Right ventricle myocardium superior (tissue), 1 donor: ENCODE data around the gene C16orf74. TPM values are rescaled to one million over a fixed set of nuclear protein-coding genes. Genes with fewer than 3 reads are reported as not detected.

Experiments used
- ATAC-seq: fragments of 200-7000 bp; cut with Tn5 transposase; one replicate; pipeline ENCODE4 v1.9.1; 2020; ENCODE audit warnings: mild to moderate bottlenecking; ENCODE audit not compliant: poor library complexity
- DNase-seq: peaks from one replicate; pipeline ENCODE4 v3.0.0-alpha.2; 2020
- intact Hi-C: fragments of 100-400 bp; cut with DNase I; formaldehyde crosslinking; loops from one replicate; pipeline ENCODE4 v1.11.2; 2022
- total RNA-seq: library from RNA; stranded (reverse); fragmentation: NEBNext Ultra II Directional; extraction: Animal tissue kit (Norgen Biotek cat#: 25700); gene quantifications from one replicate; pipeline ENCODE4 v1.2.1, GENCODE V29; 2021
- donor health status: DM: no; HTN: yes; CAD: no; lungs with severe emphysema.

Gene C16orf74
- total RNA-seq, 1 donor from 2014 or later, result 2.3 TPM

DNA sequence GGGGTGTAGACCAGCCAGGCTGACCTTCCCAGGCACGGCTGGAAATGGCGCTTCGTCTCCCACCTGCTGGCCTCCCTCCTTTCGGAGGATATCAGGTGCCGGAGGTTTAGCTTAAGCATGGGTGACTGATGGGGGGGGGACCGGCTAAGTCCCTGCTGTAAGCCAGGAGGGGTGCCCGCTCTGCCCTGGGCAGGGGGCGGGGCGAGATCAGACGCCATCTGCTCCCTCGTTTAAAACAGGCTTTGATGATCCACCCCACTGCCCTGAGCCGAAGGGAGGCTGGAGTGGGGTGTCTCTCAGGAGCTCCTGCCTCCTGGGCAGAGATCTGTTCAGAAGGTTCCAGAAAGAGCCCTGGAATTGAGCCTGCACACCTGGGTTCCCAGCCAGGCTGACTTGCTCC is 26.0 kb downstream of the C16orf74 start:
- no peak for ATAC-seq
- intact Hi-C loops, result no loop called here
- DNase-seq, result no peak

DNA sequence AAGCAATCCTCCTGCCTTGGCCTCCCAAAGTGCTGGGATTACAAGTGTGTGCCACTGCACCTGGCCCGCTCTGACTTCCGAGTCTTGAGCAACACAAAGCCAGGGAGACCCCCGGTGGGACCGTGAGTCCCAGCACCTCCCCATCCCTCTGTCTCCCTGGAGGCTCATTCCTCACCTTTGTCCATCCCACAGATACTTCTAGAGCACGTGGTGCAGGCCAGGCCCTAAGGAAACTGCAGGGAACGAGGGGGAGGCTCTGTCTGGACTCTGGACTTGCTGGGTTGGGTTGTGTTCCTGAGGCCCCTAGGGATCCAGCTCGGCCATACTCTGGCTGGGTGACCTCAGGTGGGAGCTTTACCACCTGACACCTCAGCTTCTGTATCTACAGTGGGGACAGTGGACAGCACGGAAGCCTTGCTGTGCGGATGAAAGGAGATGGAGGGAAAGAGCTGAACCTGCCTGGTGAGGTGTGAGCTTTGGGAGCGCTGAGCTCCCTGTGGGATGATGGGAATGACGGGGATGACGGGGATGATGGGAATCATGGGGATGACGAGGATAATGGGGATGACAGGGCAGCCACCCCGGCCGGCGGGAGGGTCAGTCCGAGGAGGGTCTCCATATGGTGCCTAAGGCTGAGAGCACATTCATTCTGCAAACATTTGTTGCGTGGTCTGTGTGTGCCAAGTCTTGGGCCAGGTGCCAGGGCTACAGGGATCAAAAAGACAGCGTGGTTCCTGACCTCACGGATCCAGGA is 26.6 kb downstream of the C16orf74 start:
- no peak for ATAC-seq
- intact Hi-C loops, result no loop called here

GRCh38 chr16:85722128-85722893 is 28.6 kb downstream of the C16orf74 start:
- DNase-seq (no peak), ATAC-seq (no peak)
- intact Hi-C loops, result no loop called here

More for the DNA sequence above, 26.6 kb downstream of the C16orf74 start:
- no peak for DNase-seq

DNA sequence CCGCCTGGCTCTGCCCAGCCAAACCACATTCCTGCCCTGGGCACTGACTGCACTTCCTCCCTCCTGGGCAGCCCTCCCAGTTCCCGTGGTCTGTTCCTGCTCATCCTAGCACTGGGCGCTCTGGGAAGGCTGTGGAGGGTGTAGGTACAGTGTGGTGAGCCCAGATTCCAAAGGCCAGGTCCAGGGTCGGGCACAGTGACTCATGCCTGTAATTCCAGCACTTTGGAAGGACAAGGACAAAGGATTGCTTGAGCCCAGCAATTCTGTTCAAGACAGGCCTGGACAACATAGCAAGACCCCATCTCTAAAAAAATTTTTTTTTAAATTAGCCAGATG is 30.6 kb downstream of the C16orf74 start:
- DNase-seq, result no peak
- intact Hi-C loops, result no loop called here
- peak; percentile 54 for ATAC-seq

GRCh38 chr16:85719605-85720301 is 31.1 kb downstream of the C16orf74 start:
- no peak for ATAC-seq
- DNase-seq, result no peak
- intact Hi-C loops, result loop anchor here (10.0 kb wide), 2 partner anchors 65 to 445 kb away; no protein-coding TSS in a partner anchor

- intact Hi-C loops, result loop anchor here (10.0 kb wide), 2 partner anchors 64 to 444 kb away; no protein-coding TSS in a partner anchor
- DNase-seq (no peak), ATAC-seq (peak; percentile 26)
Measured at GRCh38 chr16:85718682-85719081, 32.2 kb downstream of the C16orf74 start.

DNA sequence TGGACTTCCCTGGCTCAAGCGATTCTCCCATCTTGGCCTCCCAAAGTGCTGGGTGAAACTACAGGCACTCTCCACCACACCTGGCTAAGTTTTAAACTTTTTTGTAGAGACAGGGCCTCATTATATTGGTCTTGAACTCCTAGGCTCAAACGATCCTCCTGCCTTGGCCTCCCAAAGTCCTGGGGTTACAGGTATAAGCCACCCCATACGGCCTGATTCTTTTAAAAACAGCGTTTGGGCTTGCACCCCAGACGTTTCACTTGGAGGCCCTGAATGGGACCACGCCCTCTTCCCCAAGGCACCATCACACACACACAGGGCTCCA is 32.8 kb downstream of the C16orf74 start:
- DNase-seq (no peak), ATAC-seq (no peak)
- intact Hi-C loops, result loop anchor here (10.0 kb wide), 2 partner anchors 63 to 443 kb away; no protein-coding TSS in a partner anchor

DNA sequence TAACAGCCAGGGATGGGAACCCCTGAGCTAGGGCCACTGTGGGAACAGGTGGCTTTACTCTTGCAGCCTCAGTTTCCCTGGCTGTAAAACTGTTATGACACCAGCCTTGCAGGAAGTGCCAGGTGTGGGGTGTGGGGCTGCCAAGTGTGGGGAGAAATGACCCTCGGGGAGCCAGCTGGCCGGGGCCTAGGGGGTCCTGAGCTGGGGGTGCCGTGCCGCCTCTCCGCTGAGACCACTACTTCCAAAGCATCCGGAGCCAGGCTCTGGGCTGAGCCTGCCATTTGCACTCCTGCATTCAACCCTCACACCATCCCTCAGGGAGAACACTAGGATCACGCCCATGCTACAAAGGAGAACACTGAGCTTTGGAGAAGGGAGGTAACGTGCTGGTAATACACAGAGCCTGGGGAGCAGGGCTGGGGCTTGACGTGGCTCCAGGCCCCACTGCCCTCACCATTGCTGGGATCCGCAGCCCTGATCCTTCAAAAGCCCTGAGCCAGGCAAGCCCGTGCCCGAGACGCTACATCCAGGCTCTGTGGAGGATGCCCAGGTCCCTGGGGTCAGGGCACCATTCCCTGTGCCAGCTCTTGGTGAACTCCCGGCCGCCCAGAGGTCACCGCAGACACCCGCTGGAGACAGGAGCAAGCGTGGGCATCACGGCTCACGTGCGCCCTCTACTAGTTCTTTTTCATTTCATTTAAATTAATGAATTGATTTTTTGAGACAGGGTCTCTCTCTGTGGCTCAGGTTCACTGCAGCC is 33.3 kb downstream of the C16orf74 start:
- ATAC-seq, result peak; percentile 82
- intact Hi-C loops, result loop anchor here (10.0 kb wide), 2 partner anchors 63 to 443 kb away; no protein-coding TSS in a partner anchor
- peak; percentile 78 for DNase-seq

DNA sequence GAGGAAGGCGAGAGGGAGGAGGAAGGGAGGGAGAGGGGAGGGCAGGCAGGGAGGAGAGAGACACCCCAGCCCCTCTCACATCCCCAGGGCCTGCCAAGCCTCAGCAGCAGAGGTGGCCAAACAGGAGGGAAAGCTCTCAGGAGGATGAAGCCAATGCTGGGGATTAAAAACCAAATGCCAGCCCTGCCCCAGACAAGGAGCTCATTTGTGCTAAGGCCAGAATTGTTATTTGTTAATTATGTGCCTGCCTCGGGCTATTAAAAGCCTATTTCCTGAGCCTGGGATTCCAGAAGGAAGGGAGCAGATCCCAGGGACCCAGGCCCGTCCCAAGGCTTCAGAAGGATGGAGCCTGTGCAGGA is 34.2 kb downstream of the C16orf74 start:
- intact Hi-C loops, result loop anchor here (10.0 kb wide), 2 partner anchors 62 to 442 kb away; no protein-coding TSS in a partner anchor
- no peak for ATAC-seq
- no peak for DNase-seq

GRCh38 chr16:85716022-85716679 is 34.7 kb downstream of the C16orf74 start:
- ATAC-seq (no peak), DNase-seq (no peak)

DNA sequence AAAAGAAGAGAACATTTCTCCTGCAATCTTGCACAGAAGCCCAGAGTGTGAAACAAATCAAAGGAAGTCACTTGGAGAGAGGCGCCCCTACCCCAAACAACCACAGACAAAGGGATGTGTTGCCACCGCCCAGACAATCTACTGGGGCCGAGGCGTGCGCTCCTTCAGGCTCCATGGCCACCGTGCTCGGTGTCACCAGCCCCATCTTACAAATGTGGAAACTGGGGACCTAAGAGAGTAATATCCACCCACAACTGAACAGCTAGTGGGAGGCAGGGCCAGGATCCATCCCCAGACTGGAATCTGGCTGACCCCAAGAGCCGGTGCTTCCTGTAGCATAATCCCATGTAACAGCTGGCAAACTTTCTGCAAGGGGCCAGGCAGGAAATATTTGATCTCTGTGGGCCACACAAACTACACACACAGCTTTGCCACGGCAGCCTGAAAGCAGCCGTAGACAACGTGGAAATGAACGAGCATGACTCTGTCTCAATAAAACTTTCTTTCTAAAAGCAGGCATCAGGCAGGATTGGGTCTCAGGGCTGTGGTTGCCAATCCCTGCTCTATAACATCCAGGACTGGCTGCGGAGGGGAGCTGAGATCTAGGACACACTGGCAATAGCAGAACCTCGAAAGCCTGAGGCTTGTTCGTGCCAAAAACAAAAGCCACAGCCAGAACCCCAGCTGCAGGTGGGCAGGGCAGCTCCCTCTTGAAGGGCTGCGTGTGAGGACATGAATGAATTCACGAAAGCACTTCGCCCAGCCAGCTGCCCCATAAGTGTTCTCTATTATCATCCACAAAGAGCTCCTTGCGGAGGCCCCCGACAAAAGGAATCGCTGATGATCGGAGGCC is 35.5 kb downstream of the C16orf74 start:
- no peak for ATAC-seq
- intact Hi-C loops, result loop anchor here (10.0 kb wide), 2 partner anchors 61 to 441 kb away; no protein-coding TSS in a partner anchor
- DNase-seq, result no peak

More at GRCh38 chr16:85716022-85716679, 34.7 kb downstream of the C16orf74 start:
- intact Hi-C loops, result loop anchor here (10.0 kb wide), 2 partner anchors 61 to 441 kb away; no protein-coding TSS in a partner anchor

GRCh38 chr16:85712801-85713200 is 38.1 kb downstream of the C16orf74 start:
- intact Hi-C loops, result loop anchor here (10.0 kb wide), 2 partner anchors 58 to 438 kb away; no protein-coding TSS in a partner anchor
- no peak for ATAC-seq
- no peak for DNase-seq

GRCh38 chr16:85711982-85712587 is 38.8 kb downstream of the C16orf74 start:
- DNase-seq (no peak), ATAC-seq (no peak)
- intact Hi-C loops, result loop anchor here (10.0 kb wide), 2 partner anchors 57 to 437 kb away; no protein-coding TSS in a partner anchor

- ATAC-seq (no peak), DNase-seq (no peak)
- intact Hi-C loops, result loop anchor here (10.0 kb wide), 2 partner anchors 56 to 436 kb away; no protein-coding TSS in a partner anchor
Measured at GRCh38 chr16:85710732-85711131, 40.2 kb downstream of the C16orf74 start.

GRCh38 chr16:85709766-85710585 is 40.9 kb downstream of the C16orf74 start:
- no peak for ATAC-seq
- no peak for DNase-seq
- intact Hi-C loops, result loop anchor here (10.0 kb wide), 2 partner anchors 55 to 435 kb away; no protein-coding TSS in a partner anchor

GRCh38 chr16:85708338-85708737 is 42.6 kb downstream of the C16orf74 start:
- DNase-seq (no peak), ATAC-seq (no peak)
- intact Hi-C loops, result no loop called here
